Right lobe of liver (tissue), 4 donors: ENCODE data around the gene ATP5F1A.
A peak's percentile ranks its signal among the peaks of the same experiment; 100 is the strongest.

Experiments
- POLR2A ChIP-seq: fragments of 450-650 bp; IDR thresholded peaks from one replicate; pipeline ENCODE4 v1.6.1; 2017; ENCODE audit warnings: antibody characterized with exemption, mild to moderate bottlenecking
- TF ChIP-seq, protein P1 (sequence below), 4 donors: fragments of 200-600 bp in 3 of 4; fragments of 450-650 bp in 1 of 4; IDR thresholded peaks; one replicate each; pipeline versions ENCODE4 v1.5.1 to v1.8.0; 2016 to 2022; ENCODE audit warnings: antibody characterized with exemption in 4 of 4, mild to moderate bottlenecking in 2 of 4
- donor health status: DM: no; HTN: no; CAD: no.
- donor health status: DM: no; HTN: no; CAD: no.
- donor health status: DM: no; HTN: yes; CAD: no.

DNA sequence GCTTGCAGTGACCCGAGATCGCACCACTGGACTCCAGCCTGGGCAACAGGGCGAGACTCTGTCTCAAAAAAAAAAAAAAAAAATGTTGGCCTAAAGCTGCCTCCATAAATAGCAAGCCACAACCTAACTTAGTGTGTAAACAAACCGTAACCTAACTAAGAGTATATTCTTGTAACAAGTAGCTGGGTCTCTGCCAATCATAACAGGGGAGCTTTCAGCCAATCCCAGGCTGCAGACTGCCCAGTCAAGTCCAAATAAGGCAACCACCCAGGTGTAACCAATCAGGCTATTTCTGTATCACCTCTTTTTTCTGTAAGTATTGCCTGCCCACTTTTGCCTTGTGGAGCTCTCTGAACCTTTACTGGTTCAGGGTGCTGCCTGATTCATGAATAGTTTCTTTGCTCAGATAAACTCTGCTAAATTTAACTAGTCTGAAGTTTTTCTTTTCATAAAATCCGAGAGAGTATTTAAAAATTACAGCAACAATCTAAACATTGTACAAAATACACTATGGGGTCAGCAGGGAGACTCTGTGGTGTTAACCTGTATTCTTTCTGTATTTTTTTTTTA is 30.6 kb downstream of the ATP5F1A start:
- TF ChIP-seq, protein P1, sequence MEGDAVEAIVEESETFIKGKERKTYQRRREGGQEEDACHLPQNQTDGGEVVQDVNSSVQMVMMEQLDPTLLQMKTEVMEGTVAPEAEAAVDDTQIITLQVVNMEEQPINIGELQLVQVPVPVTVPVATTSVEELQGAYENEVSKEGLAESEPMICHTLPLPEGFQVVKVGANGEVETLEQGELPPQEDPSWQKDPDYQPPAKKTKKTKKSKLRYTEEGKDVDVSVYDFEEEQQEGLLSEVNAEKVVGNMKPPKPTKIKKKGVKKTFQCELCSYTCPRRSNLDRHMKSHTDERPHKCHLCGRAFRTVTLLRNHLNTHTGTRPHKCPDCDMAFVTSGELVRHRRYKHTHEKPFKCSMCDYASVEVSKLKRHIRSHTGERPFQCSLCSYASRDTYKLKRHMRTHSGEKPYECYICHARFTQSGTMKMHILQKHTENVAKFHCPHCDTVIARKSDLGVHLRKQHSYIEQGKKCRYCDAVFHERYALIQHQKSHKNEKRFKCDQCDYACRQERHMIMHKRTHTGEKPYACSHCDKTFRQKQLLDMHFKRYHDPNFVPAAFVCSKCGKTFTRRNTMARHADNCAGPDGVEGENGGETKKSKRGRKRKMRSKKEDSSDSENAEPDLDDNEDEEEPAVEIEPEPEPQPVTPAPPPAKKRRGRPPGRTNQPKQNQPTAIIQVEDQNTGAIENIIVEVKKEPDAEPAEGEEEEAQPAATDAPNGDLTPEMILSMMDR (IDR thresholded peaks at IDR 0.05): no peak
- peak; percentile 33 for TF ChIP-seq POLR2A
